Nephron (organoid): ENCODE measurements around the gene TMEM271.
A peak's percentile ranks its signal among the peaks of the same experiment; 100 is the strongest.

ENCODE experiments used
- H3K27ac Mint-ChIP-seq, 3 experiments: 2 replicates each; pipeline ENCODE4 v1.8.0; 2020; ENCODE audit warnings: mixed read lengths in 3 of 3, mild to moderate bottlenecking in 2 of 3, moderate library complexity in 1 of 3
- H3K27me3 Mint-ChIP-seq: 2 replicates; pipeline ENCODE4 v1.8.0; 2021; ENCODE audit warnings: low read depth, mild to moderate bottlenecking, moderate library complexity, mixed read lengths
- H3K36me3 Mint-ChIP-seq: 2 replicates; pipeline ENCODE4 v1.8.0; 2020; ENCODE audit warnings: low read depth, mixed read lengths
- H3K4me1 Mint-ChIP-seq: 2 replicates; pipeline ENCODE4 v1.8.0; 2020; ENCODE audit warnings: mixed read lengths
- H3K4me3 Mint-ChIP-seq, 3 experiments: 2 replicates each; pipeline ENCODE4 v1.8.0; 2020; ENCODE audit warnings: mild to moderate bottlenecking in 3 of 3, mixed read lengths in 3 of 3, moderate library complexity in 2 of 3
- H3K9me3 Mint-ChIP-seq: 2 replicates; pipeline ENCODE4 v1.8.0; 2020; ENCODE audit warnings: mixed read lengths
- TF ChIP-seq, protein P1 (sequence below), 3 experiments: fragments of 200-600 bp; sonication (generic); IDR thresholded peaks; one replicate each; pipeline ENCODE4 v1.5.0; 2021; ENCODE audit warnings: antibody characterized with exemption in 3 of 3; ENCODE audit not compliant: unreplicated experiment in 3 of 3

TMEM271 gene

GRCh38 chr4:578451-579443 lies 2.7 kb upstream of the TMEM271 start:
- Mint-ChIP-seq H3K36me3 (no peaks in the 10 kb centered on the region), H3K27ac (no peak overlapping the region), H3K27me3 (peaks cover 75% of the 10 kb centered on the region), H3K4me3 (no peak overlapping the region), H3K9me3 (peaks cover 2% of the 10 kb centered on the region), H3K4me1 (peaks cover 11% of the 10 kb centered on the region)
- TF ChIP-seq, protein P1, sequence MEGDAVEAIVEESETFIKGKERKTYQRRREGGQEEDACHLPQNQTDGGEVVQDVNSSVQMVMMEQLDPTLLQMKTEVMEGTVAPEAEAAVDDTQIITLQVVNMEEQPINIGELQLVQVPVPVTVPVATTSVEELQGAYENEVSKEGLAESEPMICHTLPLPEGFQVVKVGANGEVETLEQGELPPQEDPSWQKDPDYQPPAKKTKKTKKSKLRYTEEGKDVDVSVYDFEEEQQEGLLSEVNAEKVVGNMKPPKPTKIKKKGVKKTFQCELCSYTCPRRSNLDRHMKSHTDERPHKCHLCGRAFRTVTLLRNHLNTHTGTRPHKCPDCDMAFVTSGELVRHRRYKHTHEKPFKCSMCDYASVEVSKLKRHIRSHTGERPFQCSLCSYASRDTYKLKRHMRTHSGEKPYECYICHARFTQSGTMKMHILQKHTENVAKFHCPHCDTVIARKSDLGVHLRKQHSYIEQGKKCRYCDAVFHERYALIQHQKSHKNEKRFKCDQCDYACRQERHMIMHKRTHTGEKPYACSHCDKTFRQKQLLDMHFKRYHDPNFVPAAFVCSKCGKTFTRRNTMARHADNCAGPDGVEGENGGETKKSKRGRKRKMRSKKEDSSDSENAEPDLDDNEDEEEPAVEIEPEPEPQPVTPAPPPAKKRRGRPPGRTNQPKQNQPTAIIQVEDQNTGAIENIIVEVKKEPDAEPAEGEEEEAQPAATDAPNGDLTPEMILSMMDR (IDR thresholded peaks at IDR 0.05; ENCODE audit: unreplicated experiment in 3 of 3), result no peak

- TF ChIP-seq, protein P1 (IDR thresholded peaks at IDR 0.05; ENCODE audit: unreplicated experiment in 3 of 3), result no peak
- Mint-ChIP-seq H3K27me3 (peaks cover 82% of the 10 kb centered on the region), H3K9me3 (no peaks in the 10 kb centered on the region), H3K4me3 (peak overlapping the region; percentile 77 to 83 (median 81)), H3K27ac (no peak overlapping the region), H3K36me3 (no peaks in the 10 kb centered on the region), H3K4me1 (peaks cover 11% of the 10 kb centered on the region)
Measured at GRCh38 chr4:577499-578450, 1.7 kb upstream of the TMEM271 start.

- peaks cover 3% of the 10 kb centered on the region for H3K9me3 Mint-ChIP-seq
- TF ChIP-seq, protein P1 (IDR thresholded peaks at IDR 0.05; ENCODE audit: unreplicated experiment in 3 of 3), result no peak
- no peak overlapping the region for H3K27ac Mint-ChIP-seq
Measured at GRCh38 chr4:576991-577498, 950 bp upstream of the TMEM271 start.

GRCh38 chr4:575281-576141 lies 584 bp downstream of the TMEM271 start:
- H3K4me1 Mint-ChIP-seq, result peaks cover 11% of the 10 kb centered on the region
- TF ChIP-seq, protein P1 (IDR thresholded peaks at IDR 0.05; ENCODE audit: unreplicated experiment in 3 of 3), result no peak
- peaks cover 5% of the 10 kb centered on the region for H3K9me3 Mint-ChIP-seq
- no peak overlapping the region for H3K27ac Mint-ChIP-seq
- H3K36me3 Mint-ChIP-seq, result no peaks in the 10 kb centered on the region
- peak overlapping the region in 1 of 3 experiments; percentile 64 for H3K4me3 Mint-ChIP-seq
- H3K27me3 Mint-ChIP-seq, result peaks cover 85% of the 10 kb centered on the region

More at GRCh38 chr4:576991-577498, 950 bp upstream of the TMEM271 start:
- peaks cover 11% of the 10 kb centered on the region for H3K4me1 Mint-ChIP-seq
- no peaks in the 10 kb centered on the region for H3K36me3 Mint-ChIP-seq
- peak overlapping the region; percentile 81 to 83 (median 82) for H3K4me3 Mint-ChIP-seq
- H3K27me3 Mint-ChIP-seq, result peaks cover 85% of the 10 kb centered on the region
